ENCODE results near the gene NCOA7. TPM values are rescaled to one million over a fixed set of nuclear protein-coding genes. Genes with fewer than 3 reads are reported as not detected.
A peak's percentile ranks its signal among the peaks of the same experiment; 100 is the strongest.

Gene NCOA7
- total and polyA plus RNA-seq, 10 of the 15 experiments (the other 5 are each of a cell fraction or from before 2014, with no cell fraction given) = 18.9 to 50.3 (median 34.2) TPM

DNA sequence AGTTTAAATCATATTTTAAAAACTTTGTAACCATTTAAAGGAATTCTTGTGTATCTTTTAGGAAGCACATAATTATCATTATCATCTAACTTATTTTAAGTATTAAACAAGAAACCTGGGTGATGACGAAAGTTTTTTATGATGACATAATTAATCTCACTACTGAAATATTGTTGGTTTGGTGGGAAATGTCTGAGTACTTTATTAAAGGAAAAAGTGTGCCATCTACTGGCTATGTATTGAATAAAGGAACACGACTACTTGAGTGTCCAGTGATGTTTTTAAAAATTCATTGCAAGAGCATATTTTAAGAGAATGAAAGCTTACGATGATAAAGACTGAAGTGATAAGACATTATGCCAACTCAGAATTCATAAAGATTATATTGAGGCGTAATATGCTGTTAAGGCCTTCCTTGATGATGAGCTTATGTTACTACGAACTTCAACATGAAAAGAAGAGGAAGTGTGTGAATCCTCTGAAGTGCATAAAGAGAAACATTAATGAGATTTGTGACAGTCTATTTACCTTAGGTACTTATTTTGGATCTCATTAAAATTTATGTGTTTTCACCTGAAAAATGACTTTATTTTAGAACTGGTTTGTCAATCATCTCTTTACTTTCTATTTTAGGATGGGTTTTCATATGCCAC is 183.6 kb downstream of the NCOA7 start (continued):
- TF ChIP-seq NR2F1 (conservative IDR thresholded peaks at IDR 0.05) = no peak
- TF ChIP-seq FOXK2 (IDR thresholded peaks at IDR 0.05) = no peak
- TF ChIP-seq RELA (IDR thresholded peaks at IDR 0.05; ENCODE audit: borderline replicate concordance, partially characterized antibody) = no peak
- no peak for TF ChIP-seq HDAC2 (IDR thresholded peaks at IDR 0.05)
- TF ChIP-seq, protein P1, sequence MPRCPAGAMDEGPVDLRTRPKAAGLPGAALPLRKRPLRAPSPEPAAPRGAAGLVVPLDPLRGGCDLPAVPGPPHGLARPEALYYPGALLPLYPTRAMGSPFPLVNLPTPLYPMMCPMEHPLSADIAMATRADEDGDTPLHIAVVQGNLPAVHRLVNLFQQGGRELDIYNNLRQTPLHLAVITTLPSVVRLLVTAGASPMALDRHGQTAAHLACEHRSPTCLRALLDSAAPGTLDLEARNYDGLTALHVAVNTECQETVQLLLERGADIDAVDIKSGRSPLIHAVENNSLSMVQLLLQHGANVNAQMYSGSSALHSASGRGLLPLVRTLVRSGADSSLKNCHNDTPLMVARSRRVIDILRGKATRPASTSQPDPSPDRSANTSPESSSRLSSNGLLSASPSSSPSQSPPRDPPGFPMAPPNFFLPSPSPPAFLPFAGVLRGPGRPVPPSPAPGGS (IDR thresholded peaks at IDR 0.05; ENCODE audit: borderline replicate concordance, insufficient read depth, low read depth, low read length, poor library complexity, severe bottlenecking) = no peak
- no peak for TF ChIP-seq WRNIP1 (IDR thresholded peaks at IDR 0.05; ENCODE audit: borderline replicate concordance, low read depth, low read length)
- peak; percentile 61 for TF ChIP-seq CREB1 (IDR thresholded peaks at IDR 0.05; ENCODE audit: low read depth)
- TF ChIP-seq ZZZ3 (IDR thresholded peaks at IDR 0.05; ENCODE audit: control insufficient read depth, insufficient read length, low read depth) = no peak
- no peak for TF ChIP-seq TCF7 (IDR thresholded peaks at IDR 0.05; ENCODE audit: borderline replicate concordance)
- TF ChIP-seq JUNB (IDR thresholded peaks at IDR 0.05) = no peak
- TF ChIP-seq, protein P2, sequence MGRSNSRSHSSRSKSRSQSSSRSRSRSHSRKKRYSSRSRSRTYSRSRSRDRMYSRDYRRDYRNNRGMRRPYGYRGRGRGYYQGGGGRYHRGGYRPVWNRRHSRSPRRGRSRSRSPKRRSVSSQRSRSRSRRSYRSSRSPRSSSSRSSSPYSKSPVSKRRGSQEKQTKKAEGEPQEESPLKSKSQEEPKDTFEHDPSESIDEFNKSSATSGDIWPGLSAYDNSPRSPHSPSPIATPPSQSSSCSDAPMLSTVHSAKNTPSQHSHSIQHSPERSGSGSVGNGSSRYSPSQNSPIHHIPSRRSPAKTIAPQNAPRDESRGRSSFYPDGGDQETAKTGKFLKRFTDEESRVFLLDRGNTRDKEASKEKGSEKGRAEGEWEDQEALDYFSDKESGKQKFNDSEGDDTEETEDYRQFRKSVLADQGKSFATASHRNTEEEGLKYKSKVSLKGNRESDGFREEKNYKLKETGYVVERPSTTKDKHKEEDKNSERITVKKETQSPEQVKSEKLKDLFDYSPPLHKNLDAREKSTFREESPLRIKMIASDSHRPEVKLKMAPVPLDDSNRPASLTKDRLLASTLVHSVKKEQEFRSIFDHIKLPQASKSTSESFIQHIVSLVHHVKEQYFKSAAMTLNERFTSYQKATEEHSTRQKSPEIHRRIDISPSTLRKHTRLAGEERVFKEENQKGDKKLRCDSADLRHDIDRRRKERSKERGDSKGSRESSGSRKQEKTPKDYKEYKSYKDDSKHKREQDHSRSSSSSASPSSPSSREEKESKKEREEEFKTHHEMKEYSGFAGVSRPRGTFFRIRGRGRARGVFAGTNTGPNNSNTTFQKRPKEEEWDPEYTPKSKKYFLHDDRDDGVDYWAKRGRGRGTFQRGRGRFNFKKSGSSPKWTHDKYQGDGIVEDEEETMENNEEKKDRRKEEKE (IDR thresholded peaks at IDR 0.05) = no peak
- no peak for TF ChIP-seq SREBF2 (IDR thresholded peaks at IDR 0.05; ENCODE audit: low read length)
- no peak for TF ChIP-seq TAF1 (IDR thresholded peaks at IDR 0.05; ENCODE audit: borderline replicate concordance, low read depth, low read length)
- peak; percentile 89 for TF ChIP-seq ATF7 (IDR thresholded peaks at IDR 0.05; ENCODE audit: low read depth)
- TF ChIP-seq, protein P3, sequence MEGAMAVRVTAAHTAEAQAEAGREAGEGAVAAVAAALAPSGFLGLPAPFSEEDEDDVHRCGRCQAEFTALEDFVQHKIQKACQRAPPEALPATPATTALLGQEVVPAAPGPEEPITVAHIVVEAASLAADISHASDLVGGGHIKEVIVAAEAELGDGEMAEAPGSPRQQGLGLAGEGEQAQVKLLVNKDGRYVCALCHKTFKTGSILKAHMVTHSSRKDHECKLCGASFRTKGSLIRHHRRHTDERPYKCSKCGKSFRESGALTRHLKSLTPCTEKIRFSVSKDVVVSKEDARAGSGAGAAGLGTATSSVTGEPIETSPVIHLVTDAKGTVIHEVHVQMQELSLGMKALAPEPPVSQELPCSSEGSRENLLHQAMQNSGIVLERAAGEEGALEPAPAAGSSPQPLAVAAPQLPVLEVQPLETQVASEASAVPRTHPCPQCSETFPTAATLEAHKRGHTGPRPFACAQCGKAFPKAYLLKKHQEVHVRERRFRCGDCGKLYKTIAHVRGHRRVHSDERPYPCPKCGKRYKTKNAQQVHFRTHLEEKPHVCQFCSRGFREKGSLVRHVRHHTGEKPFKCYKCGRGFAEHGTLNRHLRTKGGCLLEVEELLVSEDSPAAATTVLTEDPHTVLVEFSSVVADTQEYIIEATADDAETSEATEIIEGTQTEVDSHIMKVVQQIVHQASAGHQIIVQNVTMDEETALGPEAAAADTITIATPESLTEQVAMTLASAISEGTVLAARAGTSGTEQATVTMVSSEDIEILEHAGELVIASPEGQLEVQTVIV (IDR thresholded peaks at IDR 0.05; ENCODE audit: borderline replicate concordance, partially characterized antibody) = no peak
- TF ChIP-seq, protein P4, sequence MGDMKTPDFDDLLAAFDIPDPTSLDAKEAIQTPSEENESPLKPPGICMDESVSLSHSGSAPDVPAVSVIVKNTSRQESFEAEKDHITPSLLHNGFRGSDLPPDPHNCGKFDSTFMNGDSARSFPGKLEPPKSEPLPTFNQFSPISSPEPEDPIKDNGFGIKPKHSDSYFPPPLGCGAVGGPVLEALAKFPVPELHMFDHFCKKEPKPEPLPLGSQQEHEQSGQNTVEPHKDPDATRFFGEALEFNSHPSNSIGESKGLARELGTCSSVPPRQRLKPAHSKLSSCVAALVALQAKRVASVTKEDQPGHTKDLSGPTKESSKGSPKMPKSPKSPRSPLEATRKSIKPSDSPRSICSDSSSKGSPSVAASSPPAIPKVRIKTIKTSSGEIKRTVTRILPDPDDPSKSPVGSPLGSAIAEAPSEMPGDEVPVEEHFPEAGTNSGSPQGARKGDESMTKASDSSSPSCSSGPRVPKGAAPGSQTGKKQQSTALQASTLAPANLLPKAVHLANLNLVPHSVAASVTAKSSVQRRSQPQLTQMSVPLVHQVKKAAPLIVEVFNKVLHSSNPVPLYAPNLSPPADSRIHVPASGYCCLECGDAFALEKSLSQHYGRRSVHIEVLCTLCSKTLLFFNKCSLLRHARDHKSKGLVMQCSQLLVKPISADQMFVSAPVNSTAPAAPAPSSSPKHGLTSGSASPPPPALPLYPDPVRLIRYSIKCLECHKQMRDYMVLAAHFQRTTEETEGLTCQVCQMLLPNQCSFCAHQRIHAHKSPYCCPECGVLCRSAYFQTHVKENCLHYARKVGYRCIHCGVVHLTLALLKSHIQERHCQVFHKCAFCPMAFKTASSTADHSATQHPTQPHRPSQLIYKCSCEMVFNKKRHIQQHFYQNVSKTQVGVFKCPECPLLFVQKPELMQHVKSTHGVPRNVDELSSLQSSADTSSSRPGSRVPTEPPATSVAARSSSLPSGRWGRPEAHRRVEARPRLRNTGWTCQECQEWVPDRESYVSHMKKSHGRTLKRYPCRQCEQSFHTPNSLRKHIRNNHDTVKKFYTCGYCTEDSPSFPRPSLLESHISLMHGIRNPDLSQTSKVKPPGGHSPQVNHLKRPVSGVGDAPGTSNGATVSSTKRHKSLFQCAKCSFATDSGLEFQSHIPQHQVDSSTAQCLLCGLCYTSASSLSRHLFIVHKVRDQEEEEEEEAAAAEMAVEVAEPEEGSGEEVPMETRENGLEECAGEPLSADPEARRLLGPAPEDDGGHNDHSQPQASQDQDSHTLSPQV (IDR thresholded peaks at IDR 0.05) = no peak
- TF ChIP-seq CREM (IDR thresholded peaks at IDR 0.05; ENCODE audit: low read depth) = 0 out of 2 replicates have a peak, but pooled peaks have one; percentile 16

All from GM12878 (cell line).